GM10266 (cell line): ENCODE data around the gene BRME1.

Source experiments
- DNase-seq: peaks from one replicate; pipeline ENCODE4 v3.0.0; 2012; ENCODE audit errors: extremely low spot score
- CTCF ChIP-seq: IDR thresholded peaks from 2 replicates; pipeline ENCODE4 v1.5.1; 2012; ENCODE audit warnings: mild to moderate bottlenecking, low read depth; ENCODE audit not compliant: control insufficient read depth, insufficient read depth; ENCODE audit errors: missing control alignments

Gene BRME1

GRCh38 chr19:13881251-13881691, 24.6 kb downstream of the BRME1 start:
- DNase-seq: no peak
- no peak for TF ChIP-seq CTCF

DNA sequence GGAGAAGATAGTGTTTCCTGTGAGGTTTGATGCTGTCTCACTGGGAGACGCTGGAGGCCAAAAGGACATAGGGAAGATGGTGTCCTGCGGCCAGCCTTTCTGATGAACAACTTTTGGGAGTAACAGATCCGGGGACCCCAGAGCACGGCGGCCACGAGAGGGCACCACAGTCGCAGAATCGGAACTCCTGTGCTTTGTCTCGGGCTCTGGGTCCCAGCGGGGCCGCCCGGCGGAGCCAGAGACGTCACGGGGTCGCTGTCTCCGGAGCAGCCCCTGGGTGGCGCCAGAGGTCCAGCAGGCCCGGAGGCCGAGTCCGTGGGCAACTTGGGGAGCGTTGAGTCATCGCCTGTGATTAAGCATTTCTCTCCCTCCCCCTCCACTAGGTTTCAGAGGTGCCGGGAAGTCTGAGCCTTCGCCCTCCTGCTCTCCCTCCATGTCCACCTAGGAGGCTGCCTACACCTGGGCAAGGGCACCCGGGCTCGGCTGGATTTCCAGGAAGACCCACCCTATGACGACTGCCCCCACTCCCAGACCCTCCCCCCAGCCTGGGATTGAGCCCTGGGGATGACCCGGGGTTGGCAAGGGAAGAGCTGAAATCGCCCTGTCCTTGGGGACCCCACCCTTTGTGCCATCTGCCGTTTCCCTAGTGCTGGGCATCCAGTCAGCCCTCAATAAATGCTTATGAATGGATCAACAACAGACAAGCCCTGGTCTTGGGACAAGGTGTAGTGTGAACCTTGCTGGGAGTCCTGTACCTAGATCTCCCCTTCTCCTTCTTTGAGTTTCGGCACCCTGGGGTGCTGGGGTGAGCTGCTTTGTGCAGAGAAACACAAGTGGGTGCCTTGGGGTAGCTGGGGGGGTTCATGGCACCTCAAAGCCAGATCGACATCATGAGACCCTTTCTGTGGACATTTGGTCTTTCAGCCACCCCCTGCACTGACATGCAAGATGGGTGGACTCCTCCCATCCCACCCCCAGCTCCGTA, 25.6 kb downstream of the BRME1 start:
- peak; percentile 97 for DNase-seq
- peak; percentile 88 for TF ChIP-seq CTCF

DNA sequence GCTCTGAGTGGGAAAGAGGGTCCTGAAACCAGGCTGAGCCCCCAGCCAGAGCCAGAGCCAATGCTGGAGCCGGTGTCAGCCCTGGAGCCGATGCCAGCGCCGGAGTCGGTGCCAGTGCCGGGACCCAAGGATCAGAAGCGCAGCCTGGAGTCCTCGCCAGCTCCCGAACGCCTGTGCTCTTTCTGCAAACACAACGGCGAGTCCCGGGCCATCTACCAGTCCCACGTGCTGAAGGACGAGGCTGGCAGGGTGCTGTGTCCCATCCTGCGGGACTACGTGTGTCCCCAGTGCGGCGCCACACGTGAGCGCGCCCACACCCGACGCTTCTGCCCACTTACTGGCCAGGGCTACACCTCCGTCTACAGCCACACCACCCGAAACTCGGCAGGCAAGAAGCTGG, 28.6 kb downstream of the BRME1 start:
- no peak for TF ChIP-seq CTCF

GRCh38 chr19:13876834-13877233, 29.1 kb downstream of the BRME1 start, which contains the start of gene NANOS3:
Gene NANOS3 (plus strand): TSS chr19:13877134. CDS start chr19:13877249, 115 bp downstream.
- TF ChIP-seq CTCF: no peak
- no peak for DNase-seq

More for the DNA sequence above, 28.6 kb downstream of the BRME1 start:
- DNase-seq: no peak

GRCh38 chr19:13875824-13876223, 30.1 kb downstream of the BRME1 start:
- DNase-seq: no peak
- no peak for TF ChIP-seq CTCF

- no peak for DNase-seq
Observed at GRCh38 chr19:13873834-13874515, 31.9 kb downstream of the BRME1 start.

More at GRCh38 chr19:13873834-13874515, 31.9 kb downstream of the BRME1 start:
- TF ChIP-seq CTCF: no peak
